ENCODE measurements around the gene HNF1B.

The HNF1B gene

DNA sequence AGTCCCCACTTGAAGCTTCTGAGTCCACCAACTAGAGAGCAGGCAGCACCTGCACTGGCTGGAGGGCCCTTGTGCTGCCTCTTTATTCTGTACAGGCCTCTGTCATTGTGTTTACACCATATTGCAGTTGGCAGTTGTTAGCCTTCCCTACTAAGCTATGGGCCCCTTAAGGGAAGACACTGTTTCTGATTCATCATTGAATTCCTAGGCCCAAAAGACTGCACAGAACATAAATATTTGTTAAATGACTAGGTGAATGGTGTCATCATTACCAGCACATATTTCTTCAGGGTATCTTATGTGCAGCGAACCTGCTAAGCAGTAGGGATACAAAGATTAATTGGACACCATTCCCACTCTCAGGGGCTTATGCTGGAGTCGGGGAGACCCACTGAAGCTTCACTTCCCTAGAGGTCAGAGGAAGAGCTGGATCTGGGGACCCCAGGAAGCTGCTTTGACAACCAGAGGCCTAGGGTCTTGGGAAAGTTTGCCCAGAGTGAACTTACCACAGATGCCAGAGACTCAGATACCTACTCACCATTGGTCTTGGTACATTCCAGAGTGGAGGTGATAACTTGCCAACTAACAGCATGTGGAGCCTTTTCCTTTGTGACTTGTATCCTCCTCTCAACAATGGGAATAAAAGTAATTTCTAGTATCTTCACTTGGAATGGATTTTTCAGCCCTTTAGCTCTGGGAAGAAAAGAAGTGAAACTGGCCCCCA is 72.9 kb downstream of the HNF1B start:
- peak; percentile 95 for DNase-seq (ENCODE audit: low read depth)

DNA sequence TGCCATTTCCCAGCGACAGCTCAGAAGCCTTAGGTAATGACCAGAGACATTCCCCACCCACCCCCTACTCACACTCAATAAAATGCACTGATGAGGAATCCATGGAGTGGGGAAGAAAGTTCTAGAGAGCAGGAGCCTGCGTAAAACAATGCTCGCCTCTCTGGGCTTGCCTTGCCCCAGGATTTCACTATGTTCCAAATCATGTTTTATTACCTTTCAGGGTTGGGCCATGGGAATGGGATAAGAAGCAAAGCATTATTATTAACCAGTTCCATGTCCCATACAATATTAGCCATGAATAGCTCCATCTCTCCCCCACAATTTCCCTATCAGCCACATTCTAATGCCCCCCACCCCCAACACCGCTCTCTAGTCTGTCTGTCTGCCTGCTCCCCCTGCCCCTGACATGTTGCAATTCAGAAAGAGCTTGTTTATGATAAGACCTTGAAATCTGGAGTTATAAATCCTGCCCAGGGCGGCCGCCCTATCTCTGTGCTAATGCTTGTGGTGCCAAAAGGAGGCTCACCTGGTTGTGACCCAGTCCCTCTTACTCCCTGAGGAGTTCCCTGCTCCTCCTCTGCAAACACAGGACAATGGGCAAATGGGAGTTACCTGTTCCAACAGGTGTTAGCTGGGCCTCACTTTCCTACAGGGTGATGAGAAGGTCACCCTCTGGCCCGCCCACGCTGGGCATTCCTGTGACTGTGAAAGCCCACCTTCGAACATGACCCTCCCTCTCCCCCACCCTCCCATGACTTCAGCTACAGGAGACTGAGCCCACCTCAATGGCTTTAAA is 73.6 kb downstream of the HNF1B start:
- DNase-seq (ENCODE audit: low read depth), result peak; percentile 21

DNA sequence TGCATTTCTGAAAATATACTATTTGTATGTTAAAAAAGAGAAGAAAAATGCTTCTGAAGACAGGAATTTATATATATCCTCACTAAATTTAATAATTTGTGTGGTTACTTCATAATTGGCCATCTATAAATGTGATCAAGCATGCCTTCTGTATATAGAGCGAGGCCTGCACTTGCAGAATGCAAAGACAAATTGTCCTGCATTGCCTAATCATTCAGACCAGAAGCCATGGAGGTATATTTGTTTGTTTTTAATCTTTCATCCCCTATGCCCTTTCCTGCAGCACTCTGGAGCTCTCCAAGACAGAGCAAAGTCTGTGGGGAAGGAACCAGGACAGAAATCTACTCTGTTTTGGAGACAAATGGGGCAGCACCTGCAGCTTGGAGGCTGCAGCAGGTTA is 77.8 kb downstream of the HNF1B start:
- DNase-seq (ENCODE audit: low read depth), result no peak

DNA sequence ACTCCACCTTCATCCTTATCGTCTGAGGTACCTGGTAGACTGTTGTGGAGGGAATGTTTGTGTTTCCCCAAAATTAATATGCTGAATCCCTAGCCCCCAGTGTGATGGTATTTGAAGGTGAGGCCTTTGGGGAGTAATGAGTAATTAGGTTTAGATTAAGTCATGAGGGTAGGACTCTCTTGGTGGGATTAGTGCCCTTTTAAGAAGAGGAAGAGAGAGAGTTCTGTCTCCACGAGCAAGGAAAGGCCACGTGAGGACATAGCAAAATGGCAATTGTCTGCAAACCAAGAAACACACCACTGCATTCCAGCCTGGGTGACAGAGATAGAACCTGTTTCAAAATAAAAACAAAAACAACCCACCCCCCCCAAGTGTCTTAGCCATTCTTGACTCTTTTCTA is 80.6 kb downstream of the HNF1B start:
- DNase-seq (ENCODE audit: low read depth), result no peak

DNA sequence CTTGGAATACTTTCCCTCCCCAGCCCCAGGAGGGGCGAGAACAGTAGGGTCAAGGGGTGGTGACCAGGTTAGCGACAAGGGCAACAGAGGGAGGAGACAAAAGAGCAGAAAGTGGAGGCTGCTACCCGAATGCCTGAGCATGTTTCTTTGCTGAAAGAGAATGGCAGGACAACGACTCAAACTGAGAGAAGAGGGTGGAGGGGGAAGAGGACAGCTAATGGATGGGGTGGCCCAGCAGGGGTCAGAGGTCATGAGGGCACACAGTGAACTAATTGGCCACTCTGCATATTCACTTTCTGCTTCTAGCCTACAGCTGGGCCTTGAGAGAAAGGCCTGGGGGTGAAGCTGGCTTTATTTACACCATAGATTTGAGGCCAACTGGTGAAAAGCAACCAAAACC is 82.5 kb downstream of the HNF1B start:
- no peak for DNase-seq (ENCODE audit: low read depth)

DNA sequence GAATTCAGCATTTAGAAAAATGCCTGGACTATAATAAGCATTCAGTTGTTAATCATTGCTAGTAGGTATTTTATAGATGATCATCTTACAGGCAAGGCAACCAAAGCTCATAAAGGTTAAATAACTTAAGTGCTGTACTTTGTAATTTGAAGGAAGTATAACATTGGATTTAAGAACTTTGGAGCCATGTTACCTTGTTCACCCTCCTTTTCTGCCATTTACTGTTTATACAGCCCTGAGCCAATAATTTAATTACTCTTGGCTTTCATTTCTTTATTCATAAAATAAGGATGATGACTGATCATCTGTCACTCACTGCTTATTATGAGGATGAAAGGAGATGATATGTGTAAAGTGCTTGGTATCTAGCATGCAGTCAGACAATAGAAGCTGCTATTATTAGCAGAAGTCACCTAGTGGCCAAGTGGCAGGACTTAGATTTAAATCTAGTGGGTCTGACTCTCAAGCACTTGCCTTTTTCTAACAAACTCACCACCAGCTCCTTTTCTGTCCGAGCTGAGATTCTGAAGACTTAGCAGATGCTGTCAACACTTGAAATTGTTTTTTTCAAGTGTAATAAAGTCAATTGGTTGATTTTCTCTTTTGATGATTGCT is 83.4 kb downstream of the HNF1B start:
- no peak for DNase-seq (ENCODE audit: low read depth)

DNA sequence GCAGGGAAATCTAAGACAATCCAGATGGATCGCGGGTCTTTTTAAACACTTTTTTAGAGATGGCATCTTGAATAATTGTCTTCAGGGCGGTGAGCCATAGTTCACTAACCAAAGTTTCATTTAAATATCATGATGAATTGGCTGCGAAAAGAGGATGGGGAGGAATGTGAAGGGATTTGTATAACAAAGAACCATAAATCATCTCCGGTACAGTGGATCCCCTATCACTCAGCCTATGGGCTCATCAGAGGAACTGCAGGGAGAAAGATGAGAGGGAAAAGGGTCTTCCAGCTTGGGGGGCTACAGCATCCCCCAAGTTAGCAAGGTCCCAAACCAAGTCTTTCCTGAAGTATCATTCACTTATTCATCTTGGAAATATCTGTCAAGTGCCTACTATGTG is 84.9 kb downstream of the HNF1B start:
- no peak for DNase-seq (ENCODE audit: low read depth)

DNA sequence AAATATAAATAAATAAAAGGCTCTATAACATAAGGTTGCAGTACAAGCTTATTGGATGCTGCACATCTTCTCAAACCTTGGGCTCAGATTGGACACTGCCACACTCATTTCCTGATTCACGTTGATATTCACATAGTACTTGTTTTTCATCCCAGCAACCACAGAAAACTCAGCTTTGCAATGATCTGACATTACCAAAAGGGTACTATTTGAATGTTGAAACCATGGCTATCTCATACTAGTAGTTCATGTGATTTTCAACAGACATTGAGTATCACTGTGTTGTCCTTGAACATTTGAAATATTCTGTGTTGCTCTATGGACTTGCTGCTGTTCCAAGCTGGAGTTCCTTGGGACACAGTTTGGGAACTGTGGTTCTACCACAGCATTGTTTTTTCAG is 87.7 kb downstream of the HNF1B start:
- no peak for DNase-seq (ENCODE audit: low read depth)

DNA sequence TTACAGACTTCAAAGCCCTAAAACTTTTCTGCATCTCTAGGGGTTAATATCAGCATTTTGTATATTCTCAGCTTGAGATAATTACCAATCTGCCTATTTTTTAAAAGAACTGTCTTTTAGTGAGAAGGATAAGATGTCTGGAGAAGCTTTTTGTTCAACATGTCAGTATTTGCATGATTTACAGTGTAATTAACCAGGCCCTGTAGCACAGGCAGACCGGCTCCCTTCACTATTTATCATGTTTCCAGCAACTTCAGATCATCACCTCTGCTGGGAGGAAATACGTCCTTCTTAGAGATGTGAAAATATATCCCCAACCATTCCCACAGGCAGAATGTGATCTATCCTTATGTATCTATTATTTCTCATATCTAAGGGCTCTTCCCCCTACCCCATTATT is 93.0 kb downstream of the HNF1B start:
- no peak for DNase-seq (ENCODE audit: low read depth)

DNA sequence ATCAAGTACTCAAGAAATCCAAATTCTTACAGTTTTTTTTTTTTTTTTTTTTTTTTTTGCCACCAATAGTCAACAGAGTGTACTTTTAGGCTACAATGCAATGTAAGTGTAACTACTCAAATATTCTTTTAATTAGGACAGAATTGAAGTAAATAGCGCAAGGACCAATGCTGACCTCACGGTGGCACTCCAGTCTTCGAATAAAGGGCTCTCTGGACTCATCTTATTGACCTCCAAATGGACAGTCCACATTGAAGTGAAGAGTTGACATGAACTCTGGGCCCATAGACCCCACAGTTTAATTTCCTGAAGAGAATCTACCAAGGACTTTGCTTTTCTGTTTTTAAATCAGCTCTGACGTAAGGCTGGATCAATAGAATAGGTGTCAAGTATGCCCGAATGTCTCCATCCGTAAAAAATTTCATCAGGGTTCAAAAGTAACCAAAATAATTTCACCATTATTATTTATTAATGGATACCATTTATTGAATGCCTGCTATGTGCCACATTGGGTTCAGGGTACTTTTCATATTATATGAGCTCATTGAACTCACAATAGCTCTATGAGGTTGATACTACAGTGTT is 94.3 kb downstream of the HNF1B start:
- DNase-seq (ENCODE audit: low read depth), result peak; percentile 55

DNA sequence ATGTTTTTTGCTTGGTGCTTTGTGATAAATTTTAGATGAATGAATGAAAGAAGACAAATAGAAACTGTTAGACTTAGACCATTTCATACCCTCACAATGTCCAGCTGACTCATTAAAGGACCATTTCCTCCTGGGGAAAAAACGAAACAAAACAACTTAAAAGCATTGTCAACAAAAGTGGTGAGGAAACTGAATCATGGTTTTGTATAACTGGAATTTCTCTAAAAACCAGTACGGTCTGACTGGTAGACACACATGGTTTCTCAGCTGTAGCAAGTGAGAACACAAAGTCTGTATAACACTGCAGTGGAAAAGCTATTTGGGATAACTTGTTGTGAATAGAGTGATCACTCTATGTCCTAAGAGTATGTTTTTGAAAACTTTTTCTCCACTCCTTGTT is 96.3 kb downstream of the HNF1B start:
- peak; percentile 88 for DNase-seq (ENCODE audit: low read depth)

DNA sequence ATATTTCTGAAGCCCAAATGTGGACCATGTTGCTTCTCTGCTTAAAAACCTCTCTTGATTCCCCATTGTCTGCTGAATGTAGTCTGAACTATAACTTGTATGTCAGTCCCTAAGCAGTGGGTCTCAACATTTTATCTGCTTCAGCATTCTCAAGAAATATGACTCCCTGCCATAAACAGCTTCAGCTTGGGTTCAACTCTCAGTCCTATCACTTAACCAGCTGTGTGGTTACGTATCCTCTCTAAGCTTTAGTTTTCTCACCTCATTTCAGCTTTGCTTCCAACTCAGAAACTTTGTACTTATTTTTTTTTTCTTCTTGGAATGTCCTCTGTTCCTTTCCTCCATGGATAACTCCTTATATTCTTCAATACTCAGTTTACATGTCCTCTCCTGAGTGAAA is 97.0 kb downstream of the HNF1B start:
- no peak for DNase-seq (ENCODE audit: low read depth)

DNA sequence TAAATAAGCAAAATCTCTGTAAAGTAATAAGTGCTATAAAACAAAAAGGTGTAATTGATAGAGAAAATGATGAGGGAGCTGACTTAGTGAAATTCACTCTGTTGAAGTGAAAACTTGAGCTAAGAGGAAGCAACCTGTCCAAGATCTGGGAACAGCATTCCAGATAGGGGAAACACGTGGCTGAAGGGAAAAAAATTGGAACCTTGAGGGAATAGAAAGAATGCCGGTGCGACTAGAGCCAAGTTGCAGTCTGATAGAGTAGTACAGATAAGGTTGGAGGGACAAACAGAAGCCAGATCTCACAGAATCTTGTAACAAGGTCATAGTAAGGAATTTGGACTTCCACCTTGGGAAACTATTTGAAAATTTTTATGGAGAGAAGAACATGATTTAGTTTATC is 101.0 kb downstream of the HNF1B start:
- DNase-seq (ENCODE audit: low read depth), result no peak

DNA sequence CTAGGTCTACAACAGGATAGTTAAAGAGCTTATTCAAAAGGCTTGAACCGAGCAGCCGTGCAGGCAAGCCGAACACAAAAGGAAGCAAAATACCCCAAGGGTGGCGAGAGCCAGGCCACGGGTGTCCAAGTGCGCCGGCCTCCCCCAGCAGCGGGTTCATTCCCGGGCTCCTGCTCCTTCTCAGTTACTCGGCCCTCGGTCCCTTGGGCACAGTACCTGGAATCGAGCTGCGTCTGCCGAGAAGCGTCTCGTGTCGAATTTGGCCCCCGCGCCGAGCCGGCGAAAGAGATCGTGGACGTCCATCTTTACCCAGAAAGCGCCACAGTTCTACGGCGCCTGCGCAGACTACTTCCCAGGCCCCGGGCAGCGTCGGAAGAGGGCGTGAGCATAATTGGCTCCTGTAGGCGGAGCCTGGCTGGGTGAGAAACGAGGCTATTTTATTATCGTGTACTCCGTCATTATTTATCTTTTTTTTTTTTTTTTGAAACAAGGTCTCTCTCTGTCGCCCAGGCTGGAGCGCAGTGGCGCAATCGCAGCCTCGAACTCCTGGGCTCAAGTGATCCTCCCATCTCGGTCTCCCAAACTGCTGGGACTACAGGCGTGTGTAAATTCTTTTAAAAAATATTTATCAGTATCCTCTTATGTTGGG is 101.6 kb downstream of the HNF1B start, which contains the start of gene DDX52:
Gene DDX52, minus strand, starts transcription at position 329 of the 649 bp plus-strand sequence. Its CDS starts 26 bp downstream, at position 303.
- peak; percentile 89 for DNase-seq (ENCODE audit: low read depth)

DNA sequence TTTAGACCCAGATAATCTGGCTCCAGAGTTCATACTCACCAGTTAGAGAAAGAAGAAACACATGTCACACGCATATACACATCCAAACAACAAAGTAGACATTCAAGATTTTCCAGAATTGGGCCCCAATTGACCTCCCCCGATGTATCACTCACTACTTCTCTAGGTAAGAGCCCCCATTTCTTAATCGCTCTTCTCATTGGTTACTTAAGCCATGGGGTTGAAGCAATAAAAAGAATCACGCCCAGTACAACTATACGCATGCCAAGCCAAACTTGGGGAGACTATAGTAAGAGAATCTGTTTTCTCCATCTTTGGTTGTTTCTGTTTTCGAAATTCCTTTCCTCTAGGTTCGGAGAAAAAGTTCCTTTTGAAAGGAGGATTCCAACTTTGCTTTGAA is 102.2 kb downstream of the HNF1B start:
- DNase-seq (ENCODE audit: low read depth), result peak; percentile 65

DNA sequence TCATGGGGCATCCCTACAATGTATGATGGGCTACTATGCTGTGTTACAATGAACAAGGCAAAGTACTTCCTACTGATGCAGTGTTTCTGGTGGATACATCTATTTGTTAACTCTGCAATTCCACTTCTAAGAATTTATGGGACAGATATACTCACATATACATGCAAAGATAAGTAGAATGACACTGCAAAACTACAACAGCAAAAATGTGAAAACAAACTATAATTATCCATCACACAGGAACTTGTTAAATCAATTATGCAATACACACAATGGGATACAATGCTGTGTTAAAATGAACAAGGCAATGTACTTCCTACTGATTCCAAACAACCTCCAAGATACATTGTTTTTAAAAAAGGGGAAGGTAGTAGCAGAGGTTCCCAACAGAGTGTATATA is 104.8 kb downstream of the HNF1B start:
- no peak for DNase-seq (ENCODE audit: low read depth)

DNA sequence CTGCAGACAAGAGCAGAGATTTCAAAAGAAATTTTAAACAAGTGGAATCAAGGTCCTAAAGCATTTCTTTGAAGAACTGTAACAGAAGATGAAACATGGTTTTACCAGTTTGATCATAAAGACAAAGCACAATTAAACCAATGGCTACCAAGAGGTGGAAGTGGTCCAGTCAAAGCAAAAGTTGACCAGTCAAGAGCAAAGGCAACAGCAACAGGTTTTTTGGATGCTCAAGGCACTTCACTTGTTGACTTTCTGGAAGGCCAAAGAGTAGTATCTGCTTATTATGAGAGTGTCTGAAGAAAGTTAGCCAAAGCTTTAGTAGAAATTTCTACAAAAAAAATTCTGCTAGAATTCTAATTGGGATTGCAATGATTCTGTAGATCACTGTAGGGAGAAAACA is 106.9 kb downstream of the HNF1B start:
- DNase-seq (ENCODE audit: low read depth), result no peak
